Measurements from ENCODE around the gene CPA1. TPM values are rescaled to one million over a fixed set of nuclear protein-coding genes. Genes with fewer than 3 reads are reported as not detected.

Gene CPA1
- total and polyA plus RNA-seq, 2 of the 4 experiments (the other 2 are of a cell fraction): not detected

- peak overlapping the region; percentile 30; the same call in 1 of the 2 replicates for H4K5ac ChIP-seq (ENCODE audit: low read depth, low read length)
- no peak overlapping the region for H2AFZ ChIP-seq (replicated peaks; ENCODE audit: low read length, poor library complexity)
- H4K91ac ChIP-seq (ENCODE audit: insufficient read depth, low read depth, low read length): no peak overlapping the region
- H3K9ac ChIP-seq (ENCODE audit: low read depth, low read length): no peak overlapping the region; the same call in 1 of the 2 replicates
- H3K9me3 ChIP-seq (ENCODE audit: control insufficient read depth, insufficient read depth, low read length): no peaks in the 10 kb centered on the region
- no peak overlapping the region for H3K27ac ChIP-seq (ENCODE audit: insufficient read depth, low read length)
- dilution Hi-C loops (cut with HindIII; ENCODE audit: low sequenced_read_pairs, unreplicated experiment): no loop called here
- DNase-seq (no peak), ATAC-seq (ENCODE audit: low read depth) (no peak)
- no peak overlapping the region for H3K14ac ChIP-seq (replicated peaks; ENCODE audit: low read depth, low read length)
- H2BK15ac ChIP-seq (ENCODE audit: low read depth, low read length): no peak overlapping the region; the same call in 2 of the 3 replicates
- ChIA-PET POLR2A (ENCODE audit: unreplicated experiment) (no interaction called here), CTCF (interaction anchor here (0.5 kb wide), 1 partner anchor 1117 kb away, joined by 4 read pairs; no protein-coding TSS in a partner anchor)
- H3K4ac ChIP-seq (ENCODE audit: low read depth, low read length): no peak overlapping the region
- no peak overlapping the region for H2AK5ac ChIP-seq (ENCODE audit: low read depth, low read length)
- WGBS, 2 experiments (ENCODE audit: extremely low coverage in 2 of 2, insufficient read length in 1 of 2): 33% methylated on average over 1 of the region's 3 CpGs; no CpG with 5 or more reads in 1 of the 2 experiments
- H4K20me1 ChIP-seq (ENCODE audit: insufficient read depth, low read length): no peaks in the 10 kb centered on the region
- no peaks in the 10 kb centered on the region for H3K79me1 ChIP-seq (ENCODE audit: low read depth in 1 of 2, low read length in 2 of 2)
- H3K23ac ChIP-seq (ENCODE audit: low read depth, low read length): no peak overlapping the region
- H4K8ac ChIP-seq (ENCODE audit: low read depth in 2 of 2, low read length in 2 of 2): no peak overlapping the region
- H3K27me3 ChIP-seq (ENCODE audit: control insufficient read depth, insufficient read depth, low read length): no peaks in the 10 kb centered on the region
- peak overlapping the region; percentile 2; the same call in 1 of the 2 replicates for H2BK20ac ChIP-seq (ENCODE audit: low read depth, low read length)
- in situ Hi-C loops (cut with MboI; ENCODE audit: low sequenced_read_pairs): no loop called here
- H3K56ac ChIP-seq (ENCODE audit: extremely low read depth, insufficient read depth, low read length): no peak overlapping the region
- no peak overlapping the region for H2BK5ac ChIP-seq (ENCODE audit: low read depth, low read length, poor library complexity, severe bottlenecking)
- H2AK9ac ChIP-seq (replicated peaks; ENCODE audit: low read depth, low read length, poor library complexity): no peak overlapping the region
- no peak overlapping the region; the same call in 1 of the 2 replicates for H2BK120ac ChIP-seq (ENCODE audit: low read depth, low read length)
- H3K18ac ChIP-seq (ENCODE audit: low read depth, low read length): peak overlapping the region; percentile 71
- H3K4me3 ChIP-seq (ENCODE audit: insufficient read depth, low read depth, low read length): no peak overlapping the region
- BruUV-seq (replicated peaks): no TSS peak
- peaks cover 7% of the 10 kb centered on the region; the same call in 1 of the 2 replicates for H3K9me1 ChIP-seq (ENCODE audit: insufficient read depth, low read length)
- H3K4me2 ChIP-seq (ENCODE audit: low read depth, low read length): no peak overlapping the region
- H3K36me3 ChIP-seq (ENCODE audit: control insufficient read depth, insufficient read depth, low read length): peaks cover 4% of the 10 kb centered on the region
- intact Hi-C loops (cut with micrococcal nuclease): loop anchor here (10.0 kb wide), 1 partner anchor 321 kb away; the partner anchor contains the start of gene KLHDC10
- TF ChIP-seq CEBPB (IDR thresholded peaks at IDR 0.05; ENCODE audit: low read depth, low read length): no peak
- no peak for TF ChIP-seq SMC3 (IDR thresholded peaks at IDR 0.05; ENCODE audit: low read depth, low read length)
- no peak for TF ChIP-seq MAZ (IDR thresholded peaks at IDR 0.05; ENCODE audit: borderline replicate concordance, low read depth, low read length)
- H3K4me1 ChIP-seq (ENCODE audit: control insufficient read depth, insufficient read depth, low read length): peaks cover 17% of the 10 kb centered on the region
Observed at GRCh38 chr7:130396109-130396508, 15.8 kb downstream of the CPA1 start.

Data from IMR-90 (cell line).